ENCODE data around the gene FBXO15. TPM values are rescaled to one million over a fixed set of nuclear protein-coding genes. Genes with fewer than 3 reads are reported as not detected.

Gene FBXO15
- total RNA-seq, 1 experiment from 2014 or later: 1.3 TPM

DNA sequence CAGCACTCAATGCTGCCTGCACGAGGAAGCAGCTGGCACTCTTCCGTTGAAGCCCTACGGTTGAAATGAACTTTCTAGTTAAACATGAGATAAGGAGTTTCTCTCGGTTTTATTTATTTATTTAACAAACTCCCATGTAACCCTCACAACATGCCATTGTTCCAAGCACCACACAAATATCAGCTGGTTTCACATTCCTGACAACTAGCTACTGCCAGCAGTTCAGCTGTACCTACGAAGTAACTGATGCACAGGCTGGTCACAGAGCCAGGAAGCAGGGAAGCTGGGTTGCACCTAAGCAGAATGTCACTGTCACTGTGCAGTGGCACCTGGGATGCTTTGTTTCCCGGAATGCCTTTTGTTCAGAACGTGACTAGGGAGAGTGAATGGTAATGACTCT is 18.8 kb upstream of the FBXO15 start:
- in situ Hi-C loops (cut with HindIII; ENCODE audit: low pct_unique_long_range_greater_than_20kb, low sequenced_read_pairs): no loop called here
- no peak for DNase-seq (ENCODE audit: low read depth, low spot score)

DNA sequence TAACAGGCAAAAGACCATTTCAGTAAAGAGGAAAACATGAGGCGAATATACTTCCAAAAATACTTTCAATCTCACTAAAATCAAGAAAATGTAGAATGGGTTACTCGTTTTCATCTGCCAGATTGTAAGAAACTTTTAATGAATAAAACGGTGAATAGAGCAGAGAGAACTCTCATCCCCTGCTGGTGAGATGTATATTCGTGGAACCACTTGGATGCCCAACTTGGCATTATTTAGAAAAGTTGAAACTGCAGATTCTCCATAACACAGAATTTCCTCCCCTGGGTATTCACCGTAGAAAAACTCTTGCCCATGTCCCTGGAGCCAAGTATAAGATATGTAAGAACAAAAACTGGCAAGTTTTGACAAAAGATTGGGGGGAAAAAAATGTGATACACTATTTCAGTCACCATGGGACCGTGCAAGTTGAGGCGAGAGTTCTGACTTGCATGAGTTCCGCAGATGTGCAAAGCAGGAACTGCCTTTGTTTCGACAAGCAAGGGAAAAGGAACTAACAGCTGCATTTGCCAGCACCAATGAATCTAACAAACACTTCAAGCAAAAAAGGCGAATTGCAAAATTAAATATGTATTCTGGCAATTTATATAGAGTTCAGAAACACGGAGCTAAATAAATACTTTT is 15.5 kb upstream of the FBXO15 start:
- in situ Hi-C loops (cut with HindIII; ENCODE audit: low pct_unique_long_range_greater_than_20kb, low sequenced_read_pairs): no loop called here
- no peak for DNase-seq (ENCODE audit: low read depth, low spot score)

DNA sequence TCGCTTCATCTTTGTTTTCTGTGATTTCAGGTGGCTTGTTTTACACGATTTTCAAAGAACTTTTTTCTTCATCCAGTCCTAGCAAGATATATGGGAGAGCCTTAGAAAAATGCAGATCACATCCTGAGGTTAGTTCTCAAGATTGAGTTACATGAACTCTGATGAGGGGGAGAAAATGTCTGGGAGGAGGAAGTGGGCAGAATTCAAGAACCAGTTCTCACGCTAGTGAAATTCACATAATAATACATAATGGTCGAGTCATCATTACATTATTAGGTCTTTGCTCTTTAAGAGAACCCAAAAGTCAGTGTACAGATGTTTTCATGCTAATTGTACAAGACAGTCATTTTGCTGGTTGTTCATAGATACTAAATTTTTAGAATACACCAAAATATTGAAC is 7.6 kb upstream of the FBXO15 start:
- DNase-seq (ENCODE audit: low read depth, low spot score): no peak
- in situ Hi-C loops (cut with HindIII; ENCODE audit: low pct_unique_long_range_greater_than_20kb, low sequenced_read_pairs): no loop called here

DNA sequence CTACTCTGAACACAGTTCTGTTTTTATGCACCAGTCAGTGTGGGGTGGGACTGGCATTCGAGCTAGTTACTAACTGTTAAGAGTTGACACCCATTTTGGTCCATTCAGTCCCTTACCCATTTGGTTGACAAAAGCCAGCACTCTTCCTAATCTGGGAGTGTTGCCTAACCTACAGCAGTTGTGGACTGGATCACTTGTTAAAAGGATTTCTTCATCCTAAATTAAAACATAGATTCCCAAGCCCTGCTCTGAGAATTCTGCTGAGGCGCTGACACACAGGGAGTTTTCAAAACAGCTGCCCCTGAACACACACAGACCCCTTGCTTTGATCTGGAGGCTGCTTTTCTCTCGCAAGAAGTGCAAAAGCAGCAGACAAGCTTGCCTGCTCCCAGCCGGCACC is 7.1 kb upstream of the FBXO15 start:
- in situ Hi-C loops (cut with HindIII; ENCODE audit: low pct_unique_long_range_greater_than_20kb, low sequenced_read_pairs): no loop called here
- no peak for DNase-seq (ENCODE audit: low read depth, low spot score)

DNA sequence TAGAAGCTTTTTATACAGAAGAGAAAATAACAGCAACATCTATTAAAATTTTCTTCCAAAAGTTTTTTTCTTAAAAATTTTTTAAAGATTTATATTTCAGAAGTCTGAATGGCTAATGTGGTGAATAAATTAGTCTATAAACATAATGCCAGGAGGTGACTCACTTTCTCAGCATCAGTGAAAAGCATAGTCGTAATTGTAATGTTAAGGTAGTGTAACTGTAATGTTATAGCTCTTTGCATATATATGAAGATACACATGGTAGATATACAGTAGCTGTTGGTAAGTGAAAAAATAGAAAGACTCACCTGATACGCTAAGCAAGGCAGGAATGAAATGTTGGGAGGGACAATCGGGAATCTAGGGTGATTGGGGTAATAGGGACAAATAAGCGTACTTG is 6.2 kb upstream of the FBXO15 start:
- in situ Hi-C loops (cut with HindIII; ENCODE audit: low pct_unique_long_range_greater_than_20kb, low sequenced_read_pairs): no loop called here

DNA sequence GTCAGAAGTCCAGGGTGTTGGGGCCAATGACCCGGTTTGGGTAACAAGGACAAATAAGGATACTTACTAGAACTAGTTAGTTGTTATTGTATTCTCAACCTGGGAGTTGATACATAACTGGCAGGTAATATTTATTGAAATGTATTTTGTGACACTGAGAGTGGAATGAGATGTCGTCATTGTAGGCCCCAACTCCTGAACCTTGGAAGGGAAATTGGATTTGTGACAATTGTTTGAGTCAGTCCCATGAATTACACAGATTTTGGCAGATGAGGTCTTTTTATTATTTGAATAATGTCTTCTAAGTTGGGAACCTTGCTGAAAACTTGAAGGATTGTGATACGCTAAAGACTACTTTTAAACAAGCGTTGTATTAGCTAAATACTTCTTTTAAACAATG is 5.7 kb upstream of the FBXO15 start:
- no peak for DNase-seq (ENCODE audit: low read depth, low spot score)
- in situ Hi-C loops (cut with HindIII; ENCODE audit: low pct_unique_long_range_greater_than_20kb, low sequenced_read_pairs): no loop called here

More for the DNA sequence above, 6.2 kb upstream of the FBXO15 start:
- no peak for DNase-seq (ENCODE audit: low read depth, low spot score)

DNA sequence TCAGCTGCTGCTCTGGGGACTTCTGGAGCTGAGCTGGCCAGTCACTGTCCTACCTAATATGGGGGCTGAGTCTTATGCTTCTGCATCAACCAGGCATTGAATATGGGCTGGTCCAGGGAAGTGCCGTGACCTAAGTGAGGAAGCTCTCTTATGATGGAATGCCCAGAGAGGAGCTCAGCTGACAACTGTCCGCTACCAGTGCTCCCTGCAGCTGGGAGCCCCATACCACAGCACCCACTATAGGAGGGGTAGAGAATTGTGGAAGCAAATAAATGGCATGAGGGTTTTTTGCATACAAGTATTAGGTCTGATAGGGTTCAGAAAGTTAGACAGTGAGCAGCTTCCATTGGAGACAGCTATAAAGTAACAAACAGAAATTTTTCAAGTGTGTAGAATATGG is 5.2 kb upstream of the FBXO15 start:
- in situ Hi-C loops (cut with HindIII; ENCODE audit: low pct_unique_long_range_greater_than_20kb, low sequenced_read_pairs): no loop called here
- DNase-seq (ENCODE audit: low read depth, low spot score): no peak

DNA sequence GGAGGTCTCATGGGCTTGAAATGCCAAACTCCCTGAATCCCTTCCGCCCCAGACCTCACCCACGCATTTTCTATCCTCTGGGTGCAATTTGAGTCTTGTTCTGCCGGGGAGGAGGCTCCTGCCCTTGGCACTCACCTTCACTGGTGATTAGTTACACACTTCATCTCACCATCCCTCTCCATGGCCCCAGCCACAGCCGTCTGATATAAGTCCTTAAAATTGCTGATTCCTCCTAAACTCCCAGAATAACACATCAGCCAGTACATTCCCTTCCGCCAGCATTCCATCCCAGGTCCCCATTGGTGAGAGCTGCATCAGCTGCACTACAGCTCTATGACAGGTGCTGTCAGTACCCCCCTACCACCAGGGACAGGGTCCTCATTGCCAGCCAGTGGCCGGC is 4.6 kb upstream of the FBXO15 start:
- in situ Hi-C loops (cut with HindIII; ENCODE audit: low pct_unique_long_range_greater_than_20kb, low sequenced_read_pairs): no loop called here
- no peak for DNase-seq (ENCODE audit: low read depth, low spot score)

DNA sequence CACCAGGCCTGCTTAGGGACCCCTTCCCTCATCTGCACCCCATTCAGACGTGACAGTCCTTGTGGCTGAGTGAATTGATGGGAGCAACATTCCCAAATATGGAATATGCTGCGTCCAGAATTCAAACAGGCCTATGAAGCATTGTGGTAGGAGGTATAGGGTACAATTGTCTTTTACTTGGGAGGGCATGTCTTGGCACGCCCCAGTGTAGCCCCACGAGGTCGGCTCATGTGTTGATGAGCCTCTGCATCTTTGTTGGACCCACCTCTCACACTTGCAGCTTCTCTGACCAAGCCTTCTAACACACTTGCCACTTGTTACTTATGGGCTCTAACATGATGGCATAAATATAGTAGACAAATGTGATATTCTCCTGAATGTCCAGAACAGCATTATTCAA is 2.2 kb upstream of the FBXO15 start:
- in situ Hi-C loops (cut with HindIII; ENCODE audit: low pct_unique_long_range_greater_than_20kb, low sequenced_read_pairs): no loop called here
- DNase-seq (ENCODE audit: low read depth, low spot score): no peak

DNA sequence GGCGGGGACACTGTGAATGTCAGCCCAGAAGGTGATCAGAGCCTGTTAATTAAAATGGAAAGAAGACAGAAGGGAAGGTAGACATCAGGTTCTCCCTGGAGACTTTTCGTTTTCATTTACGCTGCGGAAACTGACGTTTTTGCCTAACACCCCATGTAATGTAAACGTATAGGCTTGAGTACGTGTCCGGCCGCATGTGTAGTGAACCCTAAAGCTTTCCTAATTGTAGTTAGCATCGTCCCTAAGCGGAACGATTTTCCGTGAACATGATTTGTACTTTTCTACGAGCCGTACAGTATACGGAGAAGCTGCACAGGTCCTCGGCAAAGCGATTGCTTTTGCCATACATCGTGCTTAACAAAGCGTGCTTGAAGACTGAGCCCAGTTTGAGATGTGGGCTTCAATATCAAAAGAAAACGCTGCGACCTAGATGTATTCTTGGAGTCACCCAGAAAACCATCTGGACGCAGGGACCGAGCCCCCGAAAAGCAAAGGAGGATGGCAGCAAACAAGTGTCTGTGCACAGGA is 973 bp upstream of the FBXO15 start:
- in situ Hi-C loops (cut with HindIII; ENCODE audit: low pct_unique_long_range_greater_than_20kb, low sequenced_read_pairs): no loop called here
- DNase-seq (ENCODE audit: low read depth, low spot score): no peak

DNA sequence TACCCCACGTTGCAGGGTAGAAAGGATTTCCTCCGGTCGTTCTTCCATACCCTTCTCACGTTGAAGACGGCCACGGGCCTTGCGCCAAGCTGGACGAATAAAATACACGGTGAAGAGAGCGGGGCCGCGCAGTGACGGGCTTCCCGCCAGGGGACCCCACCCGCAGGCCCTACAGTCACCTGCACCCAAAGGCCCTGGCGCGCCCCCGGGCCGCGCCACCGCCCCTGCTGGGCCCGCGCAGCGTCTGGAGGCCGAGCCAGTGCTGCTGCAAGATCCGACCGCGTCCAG is 199 bp downstream of the FBXO15 start:
- in situ Hi-C loops (cut with HindIII; ENCODE audit: low pct_unique_long_range_greater_than_20kb, low sequenced_read_pairs): no loop called here

DNA sequence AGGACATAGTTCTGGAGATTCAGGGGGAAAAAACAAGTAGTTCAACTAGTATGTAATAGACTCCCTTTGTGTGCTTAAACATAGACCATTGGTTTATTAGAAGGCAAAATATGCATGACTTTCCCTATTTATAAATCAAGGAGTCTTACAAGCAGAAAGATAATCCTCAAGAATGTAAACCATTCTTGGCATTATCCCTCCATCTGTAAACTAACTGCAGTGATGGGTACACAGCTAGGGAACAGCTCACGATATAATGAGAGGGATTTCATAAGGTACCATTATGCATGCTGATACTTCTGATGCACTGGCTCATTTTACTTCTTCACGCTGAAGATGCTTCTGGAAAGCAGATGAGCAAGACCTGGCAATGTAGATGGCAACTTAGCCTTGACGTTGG is 878 bp downstream of the FBXO15 start:
- in situ Hi-C loops (cut with HindIII; ENCODE audit: low pct_unique_long_range_greater_than_20kb, low sequenced_read_pairs): no loop called here

More for the DNA sequence above, 199 bp downstream of the FBXO15 start:
- DNase-seq (ENCODE audit: low read depth, low spot score): no peak

DNA sequence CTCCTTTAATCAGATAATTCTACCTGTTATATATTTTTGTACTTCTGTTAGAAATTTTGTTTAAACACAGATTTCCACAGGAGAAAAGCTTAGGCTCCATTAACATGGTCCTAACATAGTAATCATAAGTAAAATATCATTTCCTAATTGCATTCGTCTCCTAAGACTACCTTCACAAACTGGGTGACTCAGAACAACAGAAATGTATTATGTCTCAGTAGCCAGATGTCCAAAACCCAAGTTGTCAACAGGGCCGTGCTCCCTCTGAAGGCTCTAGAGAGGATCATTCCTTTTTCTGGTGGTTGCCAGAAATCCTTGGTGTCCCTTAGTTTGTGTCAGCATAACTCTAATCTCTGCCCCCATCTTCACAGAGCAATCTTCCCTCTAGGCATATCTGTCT is 5.4 kb downstream of the FBXO15 start:
- DNase-seq (ENCODE audit: low read depth, low spot score): no peak

More for the DNA sequence above, 878 bp downstream of the FBXO15 start:
- no peak for DNase-seq (ENCODE audit: low read depth, low spot score)

DNA sequence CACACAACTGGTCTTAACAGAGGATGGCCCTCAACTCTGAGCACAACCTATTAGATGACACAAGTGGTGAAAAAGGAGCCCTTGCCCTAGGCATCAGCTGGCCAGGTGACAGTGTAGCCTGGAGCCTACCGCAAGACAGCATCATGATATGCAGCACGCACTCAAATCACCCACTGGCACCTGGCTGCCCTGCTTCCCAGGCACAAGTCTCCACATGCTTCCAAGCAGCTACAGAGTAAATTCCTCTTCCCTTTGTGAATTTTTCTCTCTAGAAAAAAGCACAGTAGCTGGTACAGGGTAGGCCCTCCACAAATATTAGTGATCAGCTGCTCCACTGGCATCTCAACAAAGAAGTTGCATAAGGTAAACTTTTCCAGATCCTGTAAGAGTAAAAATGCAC is 6.0 kb downstream of the FBXO15 start:
- no peak for DNase-seq (ENCODE audit: low read depth, low spot score)
- in situ Hi-C loops (cut with HindIII; ENCODE audit: low pct_unique_long_range_greater_than_20kb, low sequenced_read_pairs): no loop called here

More for the DNA sequence above, 5.4 kb downstream of the FBXO15 start:
- in situ Hi-C loops (cut with HindIII; ENCODE audit: low pct_unique_long_range_greater_than_20kb, low sequenced_read_pairs): no loop called here

DNA sequence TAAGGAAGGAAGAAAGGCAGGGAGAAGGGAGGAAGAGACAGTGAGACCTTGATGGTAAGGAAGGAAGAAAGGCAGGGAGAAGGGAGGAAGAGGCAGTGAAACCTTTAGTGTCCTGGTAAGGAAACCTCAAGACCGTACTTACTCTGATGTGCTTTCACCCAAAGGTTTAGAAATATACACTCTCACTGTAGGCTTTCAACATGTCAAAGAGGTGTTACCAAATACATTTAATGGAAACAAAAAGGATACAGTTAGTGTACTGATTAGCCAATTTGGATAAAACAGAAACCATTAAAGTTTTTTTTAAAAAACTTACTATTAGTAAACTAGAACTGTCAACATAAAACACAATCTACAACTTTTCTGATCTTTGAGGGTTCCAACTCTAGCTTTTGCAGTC is 7.1 kb downstream of the FBXO15 start:
- no peak for DNase-seq (ENCODE audit: low read depth, low spot score)
- in situ Hi-C loops (cut with HindIII; ENCODE audit: low pct_unique_long_range_greater_than_20kb, low sequenced_read_pairs): no loop called here

DNA sequence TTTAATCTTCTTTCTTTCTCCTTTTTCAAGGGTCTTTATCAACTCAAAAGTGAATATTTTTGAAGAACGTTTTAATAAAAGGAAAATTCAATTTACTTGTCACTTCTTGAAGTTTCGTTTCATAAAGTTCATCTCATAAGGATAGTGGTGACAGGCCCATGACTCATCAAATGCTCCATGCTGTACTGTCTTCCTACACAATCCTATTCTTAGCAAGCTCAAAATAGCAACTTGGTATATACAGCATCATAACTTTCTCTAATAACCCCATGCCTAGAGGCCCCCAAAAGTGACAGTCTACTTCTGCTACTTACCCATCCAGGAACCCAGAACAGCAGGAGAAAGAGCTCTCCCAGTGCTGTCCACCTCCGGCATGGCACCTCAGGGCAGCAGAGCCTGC is 7.7 kb downstream of the FBXO15 start:
- no peak for DNase-seq (ENCODE audit: low read depth, low spot score)
- in situ Hi-C loops (cut with HindIII; ENCODE audit: low pct_unique_long_range_greater_than_20kb, low sequenced_read_pairs): no loop called here

DNA sequence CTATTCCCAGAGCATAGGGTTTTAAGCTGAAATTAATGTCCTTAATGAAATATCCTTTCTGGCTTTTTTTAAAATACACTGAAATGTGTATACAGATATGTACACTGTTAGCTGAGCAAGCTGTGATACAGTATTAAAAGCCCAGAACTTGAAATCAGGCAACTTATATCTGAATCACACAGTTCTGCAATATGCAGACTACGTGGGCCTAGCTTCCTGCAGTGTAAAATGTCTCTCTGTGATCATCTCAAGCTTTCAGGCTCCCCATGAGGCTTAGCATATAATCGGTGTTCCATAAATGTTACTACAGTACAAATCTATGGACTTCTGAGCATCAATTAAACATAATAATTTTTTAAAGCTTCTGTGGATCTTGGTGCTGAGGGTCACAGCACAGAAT is 8.2 kb downstream of the FBXO15 start:
- no peak for DNase-seq (ENCODE audit: low read depth, low spot score)
- in situ Hi-C loops (cut with HindIII; ENCODE audit: low pct_unique_long_range_greater_than_20kb, low sequenced_read_pairs): no loop called here

DNA sequence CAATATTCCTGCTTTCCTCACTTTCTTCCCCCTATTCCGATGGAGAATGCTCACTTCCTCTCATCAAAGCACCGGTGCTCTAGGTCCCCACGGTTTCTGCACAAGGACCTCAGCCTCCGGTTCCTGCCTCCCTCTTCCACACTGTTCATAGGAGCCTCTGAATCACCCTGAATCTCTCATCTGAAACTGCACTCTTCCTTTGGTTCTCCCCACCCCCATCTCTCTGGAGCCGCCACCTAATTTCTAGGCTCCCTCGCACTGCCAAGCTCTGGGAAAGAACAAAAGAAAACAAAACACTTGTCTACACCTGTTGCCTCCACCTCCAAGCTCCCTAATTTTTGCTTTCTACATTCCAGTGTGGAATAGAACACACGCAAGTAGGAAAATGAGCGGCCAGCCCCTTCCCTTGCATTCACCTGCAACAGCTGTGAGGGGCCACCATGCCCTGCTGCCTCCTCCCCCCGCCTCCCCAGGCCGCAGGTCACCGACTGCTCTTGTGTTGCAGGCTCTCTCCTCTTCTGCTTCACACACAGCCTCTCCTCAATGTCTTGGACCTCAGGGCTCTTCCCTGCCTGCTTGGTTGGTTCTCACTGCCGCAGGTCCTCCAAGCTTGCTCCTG is 9.6 kb downstream of the FBXO15 start:
- no peak for DNase-seq (ENCODE audit: low read depth, low spot score)
- in situ Hi-C loops (cut with HindIII; ENCODE audit: low pct_unique_long_range_greater_than_20kb, low sequenced_read_pairs): no loop called here

DNA sequence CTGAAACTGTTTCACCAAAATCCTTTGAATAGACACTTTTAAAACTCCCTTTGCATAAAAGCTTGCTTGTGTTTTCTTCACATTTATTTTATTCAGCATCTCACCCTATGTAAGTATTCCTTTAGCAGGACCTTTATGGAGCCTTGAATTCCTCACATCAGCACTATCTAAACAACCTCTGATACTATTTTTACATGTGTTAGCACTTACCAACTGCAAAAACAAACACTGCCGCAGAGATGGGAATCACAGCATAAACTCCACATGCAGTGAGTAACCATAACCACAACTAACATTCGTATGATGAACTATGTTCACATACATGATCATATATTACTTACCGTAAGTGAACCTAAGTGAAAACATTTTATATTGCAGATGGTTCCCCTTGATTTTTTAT is 15.4 kb downstream of the FBXO15 start:
- DNase-seq (ENCODE audit: low read depth, low spot score): no peak
- in situ Hi-C loops (cut with HindIII; ENCODE audit: low pct_unique_long_range_greater_than_20kb, low sequenced_read_pairs): no loop called here

DNA sequence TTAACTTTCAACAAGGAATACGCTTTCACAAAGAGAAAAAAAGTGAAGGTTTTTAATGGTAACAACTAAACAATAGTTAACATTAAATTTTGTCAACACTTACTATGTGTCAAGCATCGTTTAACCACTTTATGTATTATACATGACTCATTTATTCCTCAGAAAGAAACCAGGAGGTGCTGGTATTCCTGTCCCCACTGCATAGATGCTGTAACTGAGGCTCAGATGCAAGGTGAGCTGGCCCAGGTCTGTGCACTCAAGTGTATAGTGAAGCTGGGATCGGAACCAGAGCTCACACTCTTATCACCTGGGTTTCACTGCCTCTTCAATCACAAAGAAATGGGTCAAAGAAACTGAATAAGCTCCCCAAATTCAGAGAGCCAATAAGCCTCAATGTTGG is 16.5 kb downstream of the FBXO15 start:
- no peak for DNase-seq (ENCODE audit: low read depth, low spot score)
- in situ Hi-C loops (cut with HindIII; ENCODE audit: low pct_unique_long_range_greater_than_20kb, low sequenced_read_pairs): no loop called here

Data from SK-MEL-5 (cell line).